A549 (cell line): Measurements from ENCODE around the gene TNRC6B.

Experiments
- CTCF ChIP-seq: fragments of >200 bp; sonication (Bioruptor Twin); formaldehyde crosslinking; IDR thresholded peaks from 3 replicates; pipeline ENCODE4 v1.5.1; 2016
- KDM1A ChIP-seq: fragments of 200-600 bp; sonication (generic); IDR thresholded peaks from 2 replicates; pipeline ENCODE4 v1.6.1; 2016; ENCODE audit warnings: low read depth, mild to moderate bottlenecking
- POLR2A ChIP-seq: IDR thresholded peaks from 2 replicates; pipeline ENCODE4 v1.6.1; 2012; ENCODE audit warnings: mild to moderate bottlenecking, low read length
- SMC3 ChIP-seq: fragments of >200 bp; sonication (Bioruptor Twin); formaldehyde crosslinking; IDR thresholded peaks from 3 replicates; pipeline ENCODE4 v1.6.1; 2018; ENCODE audit warnings: inconsistent platforms
- ZFP36 ChIP-seq: fragments of 450-650 bp; IDR thresholded peaks from 2 replicates; pipeline ENCODE4 v1.6.1; 2014; ENCODE audit warnings: borderline replicate concordance; ENCODE audit not compliant: partially characterized antibody
- TF ChIP-seq, protein P1 (sequence below): IDR thresholded peaks from 2 replicates; pipeline ENCODE4 v1.6.1; 2012

DNA sequence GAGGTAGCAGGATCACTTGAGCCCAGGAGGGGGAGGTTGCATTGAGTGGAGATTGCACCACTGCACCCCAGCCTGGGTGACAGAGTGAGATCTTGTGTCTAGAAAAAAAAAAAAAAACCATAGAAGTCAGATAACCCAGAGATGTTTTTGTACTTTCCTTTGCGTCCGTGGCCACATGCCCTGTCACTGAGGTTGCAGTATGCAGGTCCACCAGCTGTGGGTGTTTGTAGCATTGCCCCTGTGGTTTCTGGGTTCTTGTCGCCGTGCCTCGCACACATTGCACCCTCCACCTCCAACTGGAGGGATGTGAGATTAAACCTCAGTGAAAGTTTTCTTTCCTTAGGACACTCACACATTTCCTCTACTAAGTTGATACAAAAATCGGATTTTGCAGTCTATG is 70.3 kb downstream of the TNRC6B start:
- TF ChIP-seq ZFP36 (no peak), KDM1A (no peak), CTCF (no peak), POLR2A (no peak), SMC3 (no peak)
- TF ChIP-seq, protein P1, sequence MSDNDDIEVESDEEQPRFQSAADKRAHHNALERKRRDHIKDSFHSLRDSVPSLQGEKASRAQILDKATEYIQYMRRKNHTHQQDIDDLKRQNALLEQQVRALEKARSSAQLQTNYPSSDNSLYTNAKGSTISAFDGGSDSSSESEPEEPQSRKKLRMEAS: no peak
